ENCODE data around the gene MRPL41. TPM values are rescaled to one million over a fixed set of nuclear protein-coding genes. Genes with fewer than 3 reads are reported as not detected.
A peak's percentile ranks its signal among the peaks of the same experiment; 100 is the strongest.
"Not testable (repeated sequence)": the region's sequence is repeated elsewhere in the genome, so short reads cannot be mapped to it uniquely, and the experiment has no call there.

MRPL41 gene
- total RNA-seq, 1 donor, result 15.6 TPM

- Histone ChIP-seq H3K4me3 (ENCODE audit: low read length) (no peak overlapping the region), H3K4me1 (ENCODE audit: insufficient read depth, low read length) (peaks cover 23% of the 10 kb centered on the region), H3K27me3 (ENCODE audit: insufficient read depth, low read length) (no peaks in the 10 kb centered on the region), H3K9me3 (ENCODE audit: low read depth, low read length) (no peaks in the 10 kb centered on the region)
These were observed 29.9 kb downstream of the MRPL41 start for GRCh38 chr9:137581361-137582285.

GRCh38 chr9:137582286-137582860, 30.7 kb downstream of the MRPL41 start:
- H3K9me3 ChIP-seq (ENCODE audit: low read depth, low read length), result no peaks in the 10 kb centered on the region
- H3K4me3 ChIP-seq (ENCODE audit: low read length), result no peak overlapping the region
- no peaks in the 10 kb centered on the region for H3K27me3 ChIP-seq (ENCODE audit: insufficient read depth, low read length)
- peaks cover 15% of the 10 kb centered on the region for H3K4me1 ChIP-seq (ENCODE audit: insufficient read depth, low read length)

- no peaks in the 10 kb centered on the region for H3K27me3 ChIP-seq (ENCODE audit: insufficient read depth, low read length)
- no peak overlapping the region for H3K4me3 ChIP-seq (ENCODE audit: low read length)
- peaks cover 6% of the 10 kb centered on the region for H3K4me1 ChIP-seq (ENCODE audit: insufficient read depth, low read length)
- no peaks in the 10 kb centered on the region for H3K9me3 ChIP-seq (ENCODE audit: low read depth, low read length)
These were observed 31.7 kb downstream of the MRPL41 start for GRCh38 chr9:137583347-137583746.

- Histone ChIP-seq H3K4me3 (ENCODE audit: low read length) (no peak overlapping the region), H3K27me3 (ENCODE audit: insufficient read depth, low read length) (no peaks in the 10 kb centered on the region)
These were observed 32.3 kb downstream of the MRPL41 start for GRCh38 chr9:137583957-137584356.

GRCh38 chr9:137586854-137587253, 35.2 kb downstream of the MRPL41 start:
- Histone ChIP-seq H3K4me1 (ENCODE audit: insufficient read depth, low read length) (peaks cover 18% of the 10 kb centered on the region), H3K27me3 (ENCODE audit: insufficient read depth, low read length) (no peaks in the 10 kb centered on the region), H3K4me3 (ENCODE audit: low read length) (no peak overlapping the region), H3K9me3 (ENCODE audit: low read depth, low read length) (no peaks in the 10 kb centered on the region)

More at GRCh38 chr9:137583957-137584356, 32.3 kb downstream of the MRPL41 start:
- H3K4me1 ChIP-seq (ENCODE audit: insufficient read depth, low read length), result peaks cover 6% of the 10 kb centered on the region
- H3K9me3 ChIP-seq (ENCODE audit: low read depth, low read length), result no peaks in the 10 kb centered on the region

GRCh38 chr9:137588311-137588710, 36.6 kb downstream of the MRPL41 start:
- Histone ChIP-seq H3K4me3 (ENCODE audit: low read length) (no peak overlapping the region), H3K27me3 (ENCODE audit: insufficient read depth, low read length) (no peaks in the 10 kb centered on the region), H3K4me1 (ENCODE audit: insufficient read depth, low read length) (peaks cover 29% of the 10 kb centered on the region), H3K9me3 (ENCODE audit: low read depth, low read length) (no peaks in the 10 kb centered on the region)

- Histone ChIP-seq H3K4me3 (ENCODE audit: low read length) (no peak overlapping the region), H3K4me1 (ENCODE audit: insufficient read depth, low read length) (peaks cover 29% of the 10 kb centered on the region), H3K27me3 (ENCODE audit: insufficient read depth, low read length) (no peaks in the 10 kb centered on the region), H3K9me3 (ENCODE audit: low read depth, low read length) (no peaks in the 10 kb centered on the region)
These were observed 37.2 kb downstream of the MRPL41 start for GRCh38 chr9:137588891-137589290.

- H3K27me3 ChIP-seq (ENCODE audit: insufficient read depth, low read length), result no peaks in the 10 kb centered on the region
- H3K4me3 ChIP-seq (ENCODE audit: low read length), result peak overlapping the region; percentile 37
- peaks cover 29% of the 10 kb centered on the region for H3K4me1 ChIP-seq (ENCODE audit: insufficient read depth, low read length)
- no peaks in the 10 kb centered on the region for H3K9me3 ChIP-seq (ENCODE audit: low read depth, low read length)
These were observed 37.9 kb downstream of the MRPL41 start for GRCh38 chr9:137589441-137590122.

GRCh38 chr9:137590123-137590468, 38.4 kb downstream of the MRPL41 start:
- H3K4me3 ChIP-seq (ENCODE audit: low read length), result peak overlapping the region; percentile 37
- no peaks in the 10 kb centered on the region for H3K9me3 ChIP-seq (ENCODE audit: low read depth, low read length)
- peaks cover 29% of the 10 kb centered on the region for H3K4me1 ChIP-seq (ENCODE audit: insufficient read depth, low read length)
- no peaks in the 10 kb centered on the region for H3K27me3 ChIP-seq (ENCODE audit: insufficient read depth, low read length)

- Histone ChIP-seq H3K4me3 (ENCODE audit: low read length) (peak within 1 kb of the TSS; percentile 56), H3K4me1 (ENCODE audit: insufficient read depth, low read length) (peaks cover 29% of the 10 kb centered on the region), H3K9me3 (ENCODE audit: low read depth, low read length) (no peaks in the 10 kb centered on the region), H3K27me3 (ENCODE audit: insufficient read depth, low read length) (no peaks in the 10 kb centered on the region)
These were observed 39.0 kb downstream of the MRPL41 start, which contains the start of gene ZMYND19 for GRCh38 chr9:137590469-137591383. ZMYND19 (minus strand) TSS chr9:137590512; CDS start chr9:137590263, 249 bp downstream.

GRCh38 chr9:137592767-137593166, 41.1 kb downstream of the MRPL41 start:
- Histone ChIP-seq H3K27me3 (ENCODE audit: insufficient read depth, low read length) (no peaks in the 10 kb centered on the region), H3K9me3 (ENCODE audit: low read depth, low read length) (no peaks in the 10 kb centered on the region), H3K4me1 (ENCODE audit: insufficient read depth, low read length) (peaks cover 29% of the 10 kb centered on the region), H3K4me3 (ENCODE audit: low read length) (no peak overlapping the region)

GRCh38 chr9:137593176-137593575, 41.5 kb downstream of the MRPL41 start:
- peaks cover 29% of the 10 kb centered on the region for H3K4me1 ChIP-seq (ENCODE audit: insufficient read depth, low read length)
- no peaks in the 10 kb centered on the region for H3K9me3 ChIP-seq (ENCODE audit: low read depth, low read length)
- H3K27me3 ChIP-seq (ENCODE audit: insufficient read depth, low read length), result no peaks in the 10 kb centered on the region
- H3K4me3 ChIP-seq (ENCODE audit: low read length), result no peak overlapping the region

GRCh38 chr9:137596577-137596976, 44.9 kb downstream of the MRPL41 start:
- H3K9me3 ChIP-seq (ENCODE audit: low read depth, low read length); H3K4me3 ChIP-seq (ENCODE audit: low read length); H3K27me3 ChIP-seq (ENCODE audit: insufficient read depth, low read length): not testable (repeated sequence)
- peaks cover 12% of the 10 kb centered on the region for H3K4me1 ChIP-seq (ENCODE audit: insufficient read depth, low read length)

GRCh38 chr9:137598943-137599342, 47.3 kb downstream of the MRPL41 start:
- Histone ChIP-seq H3K4me3 (ENCODE audit: low read length) (no peak overlapping the region), H3K4me1 (ENCODE audit: insufficient read depth, low read length) (peaks cover 15% of the 10 kb centered on the region), H3K27me3 (ENCODE audit: insufficient read depth, low read length) (no peaks in the 10 kb centered on the region), H3K9me3 (ENCODE audit: low read depth, low read length) (no peaks in the 10 kb centered on the region)

Data from mononuclear cell (primary cell).